ENCODE measurements around the gene URGCP.

Gene URGCP, protein sequence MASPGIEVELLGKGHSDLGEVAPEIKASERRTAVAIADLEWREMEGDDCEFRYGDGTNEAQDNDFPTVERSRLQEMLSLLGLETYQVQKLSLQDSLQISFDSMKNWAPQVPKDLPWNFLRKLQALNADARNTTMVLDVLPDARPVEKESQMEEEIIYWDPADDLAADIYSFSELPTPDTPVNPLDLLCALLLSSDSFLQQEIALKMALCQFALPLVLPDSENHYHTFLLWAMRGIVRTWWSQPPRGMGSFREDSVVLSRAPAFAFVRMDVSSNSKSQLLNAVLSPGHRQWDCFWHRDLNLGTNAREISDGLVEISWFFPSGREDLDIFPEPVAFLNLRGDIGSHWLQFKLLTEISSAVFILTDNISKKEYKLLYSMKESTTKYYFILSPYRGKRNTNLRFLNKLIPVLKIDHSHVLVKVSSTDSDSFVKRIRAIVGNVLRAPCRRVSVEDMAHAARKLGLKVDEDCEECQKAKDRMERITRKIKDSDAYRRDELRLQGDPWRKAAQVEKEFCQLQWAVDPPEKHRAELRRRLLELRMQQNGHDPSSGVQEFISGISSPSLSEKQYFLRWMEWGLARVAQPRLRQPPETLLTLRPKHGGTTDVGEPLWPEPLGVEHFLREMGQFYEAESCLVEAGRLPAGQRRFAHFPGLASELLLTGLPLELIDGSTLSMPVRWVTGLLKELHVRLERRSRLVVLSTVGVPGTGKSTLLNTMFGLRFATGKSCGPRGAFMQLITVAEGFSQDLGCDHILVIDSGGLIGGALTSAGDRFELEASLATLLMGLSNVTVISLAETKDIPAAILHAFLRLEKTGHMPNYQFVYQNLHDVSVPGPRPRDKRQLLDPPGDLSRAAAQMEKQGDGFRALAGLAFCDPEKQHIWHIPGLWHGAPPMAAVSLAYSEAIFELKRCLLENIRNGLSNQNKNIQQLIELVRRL

DNA sequence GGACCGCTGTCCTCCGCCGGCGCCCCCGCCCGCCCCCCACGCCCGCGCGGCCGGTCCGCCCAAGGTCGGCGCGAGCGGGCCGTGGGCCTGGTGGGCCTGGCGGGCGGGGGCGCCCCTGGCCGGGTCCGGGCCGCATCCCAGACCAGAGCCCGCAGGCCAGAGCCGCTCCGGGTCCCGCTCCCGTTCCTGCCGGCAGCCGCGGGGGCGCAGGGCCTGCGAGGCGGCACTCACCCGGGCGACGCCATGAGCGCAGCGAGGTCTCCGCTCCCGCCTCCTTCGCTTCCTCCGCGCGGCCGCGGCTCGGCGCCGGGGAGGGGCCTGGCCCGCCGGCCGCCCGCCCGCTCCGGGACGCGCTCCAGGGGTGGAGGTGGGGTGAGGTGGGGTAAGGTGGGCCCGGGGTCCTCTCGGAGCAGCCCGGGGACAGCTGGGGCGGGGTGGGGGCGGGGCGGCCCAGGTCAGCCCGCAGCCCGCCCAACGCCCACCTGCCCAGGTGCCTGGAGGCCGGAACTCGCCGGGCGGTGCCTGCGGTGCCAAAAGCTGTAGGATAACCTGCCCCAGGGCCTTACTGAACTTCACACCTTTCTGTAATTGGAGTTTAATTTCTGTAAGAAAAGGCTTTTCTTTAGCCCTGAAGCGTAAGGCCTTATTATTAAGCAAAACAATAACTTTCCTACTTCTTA, at the start of gene URGCP:
TSS of gene URGCP (minus strand) at position 266 of the 680 bp plus-strand sequence. CDS start at position 245, 21 bp downstream.
- DNase-seq (ENCODE audit: low read depth in 2 of 2) = peak; percentile 20 to 37

DNA sequence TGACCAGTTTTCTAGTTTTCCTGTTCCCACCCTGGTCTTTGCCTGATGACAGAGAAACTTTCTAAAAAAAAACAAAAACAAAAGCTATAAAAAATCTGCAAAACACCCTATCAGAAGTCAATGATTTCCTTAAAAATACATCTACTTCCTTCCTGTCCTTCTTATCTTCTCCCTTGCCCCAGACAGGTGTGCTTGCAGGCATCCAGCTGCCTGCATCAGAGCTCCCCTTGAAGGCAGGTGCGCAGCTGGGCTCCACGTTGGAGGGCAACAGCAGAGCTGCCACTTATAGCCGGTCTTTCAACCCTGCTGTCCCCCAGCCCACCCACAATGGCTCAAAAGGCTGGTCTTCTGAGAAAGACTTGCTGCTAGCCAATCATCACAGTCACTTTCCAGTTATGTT, 49.6 kb upstream of the URGCP start:
- DNase-seq (ENCODE audit: low read depth in 2 of 2) = no peak

DNA sequence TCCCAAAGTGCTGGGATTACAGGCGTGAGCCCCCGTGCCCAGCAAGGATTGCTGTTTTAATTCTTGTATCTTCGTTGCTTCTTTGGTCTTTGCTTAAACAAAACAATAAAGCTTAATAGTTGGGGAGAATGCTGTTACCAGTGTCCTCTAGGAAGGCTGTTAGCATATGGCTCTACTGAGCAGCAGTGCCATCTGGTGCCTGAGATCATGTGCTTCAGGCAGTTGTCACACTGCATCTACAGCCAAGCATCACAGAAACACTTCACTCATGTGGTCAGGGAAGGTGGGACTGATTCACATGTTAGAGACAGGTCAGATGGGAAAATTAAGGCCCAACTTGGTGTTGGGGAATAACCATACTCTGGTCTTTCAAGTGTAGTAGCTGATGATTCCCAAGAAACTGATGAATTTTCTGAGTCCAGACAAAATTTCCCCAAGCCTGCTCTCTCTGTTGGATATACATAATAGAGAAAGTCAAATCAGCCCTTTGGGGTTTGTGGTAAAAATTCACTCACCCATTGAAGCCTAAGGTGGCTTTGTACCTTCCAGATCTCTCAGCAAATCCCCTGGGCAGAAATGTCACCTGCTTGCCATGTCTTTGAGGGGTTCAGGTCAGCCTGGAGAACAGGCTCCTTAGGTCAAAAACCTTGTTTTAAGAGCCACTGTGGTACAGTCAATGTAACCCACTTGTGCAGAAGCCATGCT, 48.3 kb upstream of the URGCP start:
- DNase-seq (ENCODE audit: low read depth in 2 of 2) = no peak

DNA sequence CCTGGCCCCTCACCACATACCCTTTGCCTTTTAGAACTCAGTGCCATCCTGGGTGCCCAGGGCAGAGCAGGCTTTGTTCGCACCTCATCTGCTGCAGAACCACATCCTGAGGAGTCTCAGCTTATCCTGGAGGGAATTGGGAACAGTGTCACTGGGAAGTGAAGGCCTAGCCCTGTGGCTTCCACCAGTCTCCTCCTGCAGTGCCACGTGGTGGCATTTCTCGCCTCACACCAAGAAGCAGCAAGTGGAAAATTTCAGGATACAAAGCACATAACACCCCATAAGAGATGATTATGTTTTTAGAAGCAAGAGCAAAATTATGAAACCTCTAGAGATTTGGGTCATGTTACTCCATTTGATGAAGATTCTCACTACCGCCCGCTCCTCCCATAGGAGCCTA, 46.7 kb upstream of the URGCP start:
- DNase-seq (ENCODE audit: low read depth in 2 of 2) = no peak

DNA sequence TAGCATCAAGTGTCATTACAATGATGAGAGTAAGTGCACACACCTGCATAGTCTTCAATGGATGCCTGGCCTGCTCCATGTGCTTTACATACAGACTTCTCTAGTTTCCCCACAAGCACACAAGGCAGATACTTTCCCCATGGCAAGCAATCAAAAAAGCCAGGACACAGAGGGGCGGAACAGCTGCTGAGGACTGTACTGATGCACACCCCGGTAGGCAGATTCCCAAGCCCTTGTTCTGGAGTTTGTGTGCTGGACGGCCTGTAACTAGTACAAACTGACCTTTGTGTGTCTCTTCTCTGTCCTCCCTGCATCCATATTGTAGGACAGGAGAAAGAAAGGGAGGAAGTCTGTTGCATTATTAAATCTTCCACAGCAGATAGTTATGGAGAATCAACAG, 45.6 kb upstream of the URGCP start:
- no peak for DNase-seq (ENCODE audit: low read depth in 2 of 2)

DNA sequence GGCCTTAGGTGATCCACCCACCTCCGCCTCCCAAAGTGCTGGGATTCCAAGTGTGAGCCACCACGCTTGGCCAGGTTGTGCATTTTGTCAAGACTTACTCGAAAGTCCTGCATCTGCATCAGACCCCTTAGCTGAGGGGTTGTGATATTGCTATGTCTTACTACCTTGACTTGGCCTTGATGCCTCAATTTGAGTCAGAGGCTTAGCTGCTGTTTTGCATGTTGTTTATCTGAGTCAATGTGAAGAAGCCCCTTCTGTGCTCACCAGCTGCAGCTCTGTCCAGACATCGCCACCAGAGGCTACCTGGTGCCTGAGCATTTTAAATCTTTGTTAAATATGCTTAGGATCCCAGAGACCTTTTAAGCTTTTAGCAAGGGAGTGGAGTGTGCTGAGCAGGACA, 37.9 kb upstream of the URGCP start:
- DNase-seq (ENCODE audit: low read depth in 2 of 2) = no peak

DNA sequence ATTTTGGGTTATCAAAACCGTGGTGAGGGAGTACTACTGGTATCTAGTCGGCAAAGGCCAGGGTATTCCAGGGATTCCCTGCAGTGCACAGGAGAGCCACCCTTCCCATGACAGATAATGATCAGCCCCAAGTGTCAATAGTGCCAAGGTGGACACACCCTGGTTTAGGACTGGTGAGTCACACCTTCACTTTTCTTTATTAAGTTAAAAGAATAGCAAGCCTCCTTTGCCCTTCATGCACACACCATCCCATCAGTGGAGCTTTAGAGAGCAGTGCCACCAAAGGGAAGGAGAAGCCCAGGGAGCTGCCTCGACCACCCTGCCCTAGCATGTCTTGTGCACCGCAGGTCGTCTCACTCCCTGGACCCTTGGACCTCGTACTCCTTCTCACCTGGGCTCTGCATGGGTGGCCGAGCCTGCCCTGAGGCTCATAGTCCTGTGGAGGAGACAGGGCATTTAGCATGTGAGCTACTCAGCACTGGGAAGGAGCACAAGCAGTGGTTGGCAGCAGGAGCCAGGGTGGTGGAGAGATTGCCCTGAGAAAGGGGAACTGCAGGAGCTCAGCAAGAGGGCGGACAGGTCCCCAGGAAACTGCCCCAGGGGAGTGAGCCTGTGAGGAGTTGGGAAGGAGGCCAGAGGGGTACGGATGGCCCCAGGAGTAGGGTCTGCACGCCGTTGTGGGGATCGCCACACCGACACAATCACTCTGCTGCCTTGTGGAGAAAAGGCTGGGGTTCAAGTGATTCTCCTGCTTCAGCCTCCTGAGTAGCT, 37.2 kb upstream of the URGCP start:
- DNase-seq (ENCODE audit: low read depth in 2 of 2) = no peak

DNA sequence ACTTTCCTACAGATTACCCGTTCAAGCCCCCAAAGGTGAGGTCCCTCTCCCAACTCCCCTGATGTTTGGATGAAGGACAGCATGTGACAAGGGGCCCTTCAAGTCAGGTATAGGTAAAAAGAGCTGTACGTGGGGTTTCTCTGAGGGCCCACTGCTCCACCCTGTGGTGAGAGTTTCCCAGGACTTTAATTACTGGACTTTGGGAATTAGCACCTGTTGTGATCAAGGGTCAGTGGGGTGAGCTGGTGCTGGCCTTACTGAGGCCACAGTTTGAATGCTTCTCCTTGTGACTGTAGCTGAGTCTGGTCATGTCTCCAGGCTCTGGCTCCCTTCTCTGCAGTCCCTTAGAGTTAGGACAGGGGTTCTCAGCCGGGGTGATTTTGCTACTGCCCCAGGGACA, 36.6 kb upstream of the URGCP start:
- DNase-seq (ENCODE audit: low read depth in 2 of 2) = no peak

DNA sequence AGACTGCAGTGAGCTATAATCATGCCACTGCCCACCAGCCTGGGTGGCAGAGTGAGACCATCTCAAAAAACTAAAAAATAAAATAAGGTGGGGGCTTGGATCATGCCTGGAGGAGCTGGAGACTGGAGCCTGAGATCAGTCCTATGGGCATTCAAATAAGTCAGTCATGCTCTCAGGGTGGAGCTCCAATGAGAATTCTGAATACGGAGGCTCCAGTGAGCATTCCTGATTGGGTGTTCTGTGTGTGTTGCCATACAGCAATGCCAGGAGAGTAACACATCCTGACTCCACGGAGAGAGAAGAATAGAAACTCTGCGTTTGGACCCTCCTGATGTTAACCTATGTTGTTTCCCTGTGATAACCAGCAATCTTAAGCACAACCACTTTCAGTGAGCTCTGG, 35.9 kb upstream of the URGCP start:
- no peak for DNase-seq (ENCODE audit: low read depth in 2 of 2)

DNA sequence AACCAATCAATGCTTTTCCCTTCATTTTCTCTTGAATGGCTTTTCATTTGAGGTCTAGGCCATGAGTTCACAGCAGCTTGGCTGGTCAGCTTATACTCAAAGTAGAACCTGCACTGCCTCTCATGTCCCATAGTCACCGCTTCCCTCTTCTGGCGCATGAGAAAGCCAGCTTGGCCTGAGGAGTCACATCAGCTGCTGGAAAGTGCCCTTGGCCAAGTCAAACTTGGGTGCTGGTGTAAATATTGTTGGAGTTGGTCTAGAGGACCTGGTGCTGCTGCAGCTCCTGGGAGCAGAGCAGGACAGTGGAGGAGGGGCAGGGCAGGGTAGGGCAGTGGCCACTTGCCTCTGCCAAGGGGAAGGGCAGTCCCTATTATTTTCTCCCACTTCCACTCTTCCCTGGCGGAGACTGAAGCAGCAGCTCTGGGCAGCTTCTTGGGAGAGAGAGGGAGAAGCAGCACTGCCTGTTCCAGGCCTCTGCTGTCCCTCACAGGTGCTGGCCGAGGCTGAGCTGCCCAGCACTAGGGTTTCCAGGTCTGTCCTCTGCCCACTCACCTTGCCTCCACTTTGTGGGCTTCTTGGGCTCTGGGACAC, 32.6 kb upstream of the URGCP start:
- DNase-seq (ENCODE audit: low read depth in 2 of 2) = no peak

DNA sequence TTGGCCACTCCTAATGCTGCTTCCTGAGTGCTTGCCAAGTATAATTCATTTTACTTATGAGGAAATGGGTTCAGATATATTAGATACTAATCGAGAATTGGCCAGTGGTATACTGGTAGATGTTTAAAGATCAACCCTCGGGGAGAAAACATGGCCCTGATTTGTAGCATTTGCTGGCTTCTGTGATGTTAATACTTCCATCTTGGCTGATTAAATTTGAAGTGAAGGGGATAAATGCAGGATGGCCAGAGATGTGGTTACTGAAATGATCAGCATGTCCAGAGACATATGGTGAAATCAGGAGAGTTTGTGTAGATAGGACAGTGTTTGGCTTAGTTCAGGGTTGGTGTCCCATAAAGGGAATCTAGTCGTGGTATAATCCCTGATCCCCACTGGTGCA, 31.0 kb upstream of the URGCP start:
- DNase-seq (ENCODE audit: low read depth in 2 of 2) = no peak

DNA sequence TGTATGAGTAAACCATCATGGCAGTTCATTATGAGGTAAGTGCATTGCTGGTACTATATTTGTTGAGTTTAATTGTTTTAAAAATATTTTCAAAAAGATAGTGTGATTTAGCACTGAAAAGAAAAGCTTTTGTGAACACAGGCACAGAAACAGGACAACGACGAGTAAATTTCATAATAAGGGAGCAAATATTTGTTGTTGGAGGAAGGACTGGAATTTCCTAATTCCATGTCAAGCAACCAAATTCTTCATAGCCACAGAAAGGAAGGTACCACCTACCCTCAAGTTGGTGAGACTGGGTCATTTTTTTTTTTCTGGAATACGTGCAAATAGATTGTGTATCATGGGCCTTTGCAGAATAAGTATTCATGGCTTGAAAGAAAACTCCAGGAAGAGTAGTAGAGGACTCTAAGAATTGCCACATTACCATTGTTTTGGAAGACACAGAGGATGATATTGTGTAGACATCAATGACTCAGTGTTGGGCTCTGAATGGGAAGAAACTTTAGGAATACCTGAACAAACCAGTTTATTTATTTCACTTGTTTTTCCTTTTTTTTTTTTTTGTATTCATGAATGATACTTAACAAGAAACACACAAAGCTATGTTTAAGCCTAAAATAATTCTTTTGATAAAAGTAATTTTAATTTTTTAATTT, 27.6 kb upstream of the URGCP start:
- no peak for DNase-seq (ENCODE audit: low read depth in 2 of 2)

DNA sequence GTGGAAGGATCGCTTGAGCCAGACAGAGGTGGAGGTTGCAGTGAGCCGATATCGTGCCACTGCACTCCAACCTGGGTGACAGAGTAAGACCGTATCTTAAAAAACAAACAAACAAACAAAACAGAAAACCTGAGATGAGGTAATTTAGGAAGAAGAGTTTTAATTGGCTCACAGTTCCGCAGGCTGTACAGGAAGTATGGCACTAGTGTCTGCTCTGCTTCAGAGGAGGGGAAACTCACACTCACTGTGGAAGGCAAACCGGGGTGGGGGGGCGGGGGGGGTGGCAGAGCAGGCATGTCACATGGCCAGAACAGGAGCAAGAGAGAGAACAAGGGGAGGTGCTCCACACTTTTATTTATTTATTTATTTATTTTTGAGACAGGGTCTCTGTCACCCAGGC, 24.9 kb upstream of the URGCP start:
- DNase-seq (ENCODE audit: low read depth in 2 of 2) = no peak

DNA sequence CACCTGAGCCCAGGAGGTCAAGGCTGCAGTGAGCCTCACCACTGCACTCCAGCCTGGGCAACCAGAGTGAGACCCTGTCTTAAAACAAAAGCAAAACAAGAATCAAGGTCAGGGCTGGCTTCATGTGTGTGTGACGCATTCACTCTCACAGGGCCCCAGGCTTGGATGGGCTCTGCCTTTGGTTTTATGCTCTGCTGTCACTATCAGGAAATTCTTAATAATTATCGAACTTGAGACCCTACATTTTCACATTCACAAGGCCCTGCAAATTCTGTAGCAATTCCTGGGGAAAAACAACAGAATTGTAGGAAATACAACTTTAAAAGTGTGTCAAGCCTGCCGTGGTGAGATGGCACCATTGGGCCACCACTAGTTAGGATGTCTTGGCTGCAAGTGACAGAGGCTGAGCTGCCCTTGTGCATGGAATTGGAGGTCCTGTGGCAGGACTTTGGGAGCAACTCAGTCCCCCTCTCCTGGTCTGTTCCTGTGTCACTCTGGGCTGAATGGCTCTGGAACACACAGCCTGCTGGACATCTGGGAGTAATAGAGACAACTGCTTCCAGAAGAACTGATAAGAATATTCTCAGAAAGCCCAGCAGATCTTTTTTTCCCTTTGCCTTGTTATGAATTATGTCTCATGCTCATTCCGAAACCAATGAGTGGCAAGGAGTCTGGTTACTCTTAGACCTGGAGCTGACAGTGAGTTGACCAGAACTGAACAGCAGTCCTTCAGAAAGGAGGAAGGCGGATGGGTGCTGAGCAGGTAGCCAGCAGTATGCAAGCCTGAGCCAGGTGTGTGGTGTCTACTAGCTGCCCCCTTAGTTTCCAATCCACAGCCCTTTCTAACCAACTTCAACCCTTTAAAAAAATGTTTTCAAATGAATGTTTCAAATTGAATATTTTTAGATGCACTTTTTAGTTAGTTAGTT, 23.4 kb upstream of the URGCP start:
- no peak for DNase-seq (ENCODE audit: low read depth in 2 of 2)

DNA sequence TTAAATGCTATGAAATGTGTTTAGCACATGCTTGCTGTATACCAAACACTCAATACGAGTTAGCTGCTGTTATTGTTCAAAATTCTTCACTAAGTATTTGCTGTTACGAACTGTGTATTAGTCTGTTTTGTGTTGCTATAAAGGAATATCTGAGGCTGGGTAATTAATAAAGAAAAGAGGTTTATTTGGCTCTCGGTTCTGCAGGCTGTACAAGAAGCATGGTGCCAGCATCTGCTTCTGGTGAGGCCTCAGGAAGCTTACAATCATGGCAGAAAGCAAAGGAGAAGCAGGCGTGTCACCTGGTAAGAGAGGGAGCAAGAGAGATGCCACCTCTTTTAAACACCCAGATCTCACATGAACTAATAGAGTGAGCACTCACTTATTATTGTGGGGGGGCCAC, 21.4 kb upstream of the URGCP start:
- no peak for DNase-seq (ENCODE audit: low read depth in 2 of 2)

DNA sequence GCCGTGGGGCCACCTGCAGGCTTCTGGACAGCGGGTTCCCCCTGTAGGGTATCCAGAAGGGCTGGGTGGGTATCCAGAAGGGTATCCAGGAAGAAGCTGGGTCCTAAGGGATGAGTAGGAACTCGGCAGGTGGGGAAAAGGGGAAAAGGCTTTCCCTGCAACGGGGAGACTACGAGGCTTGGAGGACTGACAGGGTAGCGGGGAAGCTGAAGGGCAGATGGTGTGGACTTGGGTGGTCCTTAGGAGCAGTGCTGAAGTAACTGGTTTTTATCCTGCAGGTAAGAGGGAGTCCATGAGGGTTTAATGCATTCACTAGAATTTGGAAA, 20.4 kb upstream of the URGCP start:
- no peak for DNase-seq (ENCODE audit: low read depth in 2 of 2)

DNA sequence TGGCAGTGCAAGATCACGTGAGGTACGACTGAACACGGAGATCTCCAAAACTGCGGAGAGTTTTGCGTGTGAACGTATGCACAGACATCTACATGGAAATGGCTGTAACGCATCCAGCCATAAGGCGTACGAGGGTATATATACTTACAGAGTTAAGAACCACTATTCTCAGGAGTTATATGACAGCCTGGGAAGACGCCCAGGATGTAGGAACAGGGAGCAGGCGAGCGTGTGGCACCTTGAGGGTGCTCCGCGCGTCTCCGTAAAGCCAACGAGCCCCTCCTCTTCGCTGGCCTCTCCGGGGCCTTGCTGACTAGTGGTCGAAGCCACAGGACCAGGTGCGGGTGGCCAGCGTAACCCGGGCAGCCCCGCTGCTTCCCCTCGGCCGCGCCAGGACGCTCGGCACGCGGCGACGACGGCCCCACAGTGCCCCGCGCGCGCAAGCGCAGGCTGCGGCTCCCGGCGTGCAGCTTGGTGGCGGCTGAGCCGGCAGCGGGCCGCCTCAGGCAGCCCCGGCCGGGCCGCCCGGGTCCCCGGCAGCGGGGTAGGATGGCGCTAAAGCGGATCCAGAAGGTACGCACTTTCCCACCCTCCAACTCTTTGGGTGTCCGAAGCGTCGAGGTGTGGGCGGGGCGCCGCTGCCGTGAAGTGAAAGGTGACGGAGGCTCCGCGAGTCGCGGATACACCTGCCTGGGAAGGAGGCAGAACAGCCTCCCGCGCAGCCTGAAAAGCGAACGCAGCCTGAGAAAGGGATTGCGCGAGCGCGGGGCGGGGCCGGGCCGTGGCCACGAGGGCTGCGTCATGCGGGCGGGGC, 19.8 kb upstream of the URGCP start, which contains the start of gene UBE2D4:
TSS of gene UBE2D4 (plus strand) at position 453 of the 814 bp plus-strand sequence. CDS start at position 550, 97 bp downstream.
- DNase-seq (ENCODE audit: low read depth in 2 of 2) = peak; percentile 82 to 88

DNA sequence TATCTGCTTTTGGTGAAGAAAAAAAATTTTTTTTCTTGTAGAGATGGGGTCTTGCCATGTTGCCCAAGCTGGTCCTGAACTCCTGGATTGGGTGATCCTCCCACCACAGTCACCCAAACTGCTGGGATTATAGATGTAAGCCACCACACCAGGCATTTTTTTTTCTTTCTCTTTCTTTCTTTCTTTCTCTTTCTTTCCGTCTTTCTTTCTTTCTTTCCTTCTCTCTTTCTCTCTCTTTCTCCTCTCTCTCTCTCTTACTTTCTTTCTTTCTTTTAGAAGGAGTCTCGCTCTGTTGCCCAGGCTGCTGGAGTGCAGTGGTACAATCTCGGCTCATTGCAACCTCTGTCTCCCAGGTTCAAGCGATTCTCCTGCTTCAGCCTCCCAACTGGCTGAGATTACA, 16.3 kb upstream of the URGCP start:
- DNase-seq (ENCODE audit: low read depth in 2 of 2) = no peak
